ENCODE measurements around the gene NUP93. TPM values are rescaled to one million over a fixed set of nuclear protein-coding genes. Genes with fewer than 3 reads are reported as not detected.

The NUP93 gene
- total and polyA plus RNA-seq, 2 of the 8 experiments (the other 6 are each of a cell fraction or from before 2014, with no cell fraction given), result 147 to 201 TPM

DNA sequence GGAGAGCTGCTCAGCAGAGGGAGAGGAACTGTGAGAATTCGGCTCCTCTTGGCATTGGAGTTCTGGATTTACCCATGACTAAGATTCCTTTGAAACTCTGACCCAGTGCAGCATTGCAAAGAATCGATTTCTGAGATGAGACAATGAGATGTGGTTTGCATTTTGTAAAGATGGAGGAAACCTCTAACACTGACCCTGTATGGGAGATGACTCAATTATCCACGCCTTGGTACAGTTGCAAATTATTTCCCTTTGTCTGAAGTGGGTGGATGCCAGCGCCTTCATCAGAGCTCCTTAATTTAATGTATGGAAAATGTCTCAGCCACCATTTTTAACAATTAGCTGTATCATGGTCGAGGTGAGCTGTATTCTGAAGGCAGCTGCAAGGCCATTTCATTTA lies 53.4 kb downstream of the NUP93 start:
- no peak overlapping the region; a peak in 1 of 7 replicates for H3K9ac ChIP-seq (replicated peaks in 1 of 4; ENCODE audit: extremely low read depth in 1 of 4, low read depth in 3 of 4, low read length in 3 of 4)
- H3K4me1 ChIP-seq (replicated peaks in 1 of 4; ENCODE audit: control insufficient read depth in 3 of 4, insufficient read depth in 4 of 4, low read length in 3 of 4), result peaks cover 12 to 37% (median 31%) of the 10 kb centered on the region in 4 experiments
- peaks cover 6% of the 10 kb centered on the region for H3K79me1 ChIP-seq (ENCODE audit: low read depth, low read length)
- peaks cover 0 to 63% of the 10 kb centered on the region in 2 experiments; a peak in 3 of 4 replicates for H3K79me2 ChIP-seq (ENCODE audit: control insufficient read depth in 1 of 2, insufficient read depth in 2 of 2, low read length in 2 of 2)
- DNase-seq (ENCODE audit: low read depth in 1 of 2, low spot score in 2 of 2) (no peak), FAIRE-seq (no peak)
- no peak overlapping the region for H4K91ac ChIP-seq (replicated peaks; ENCODE audit: insufficient read length, low read length)
- POLR2A ChIA-PET (ENCODE audit: partially characterized antibody), result interaction anchor here (0.9 kb wide), 1 partner anchor 9 kb away, joined by 4 read pairs; no protein-coding TSS in a partner anchor
- H3K27me3 ChIP-seq (replicated peaks in 1 of 4; ENCODE audit: control insufficient read depth in 3 of 4, extremely low read depth in 1 of 4, insufficient read depth in 3 of 4, low read length in 3 of 4), result no peaks in the 10 kb centered on the region
- H3K36me3 ChIP-seq (ENCODE audit: control insufficient read depth in 2 of 4, insufficient read depth in 4 of 4, low read length in 3 of 4), result no peaks in the 10 kb centered on the region
- TF ChIP-seq, protein P1, sequence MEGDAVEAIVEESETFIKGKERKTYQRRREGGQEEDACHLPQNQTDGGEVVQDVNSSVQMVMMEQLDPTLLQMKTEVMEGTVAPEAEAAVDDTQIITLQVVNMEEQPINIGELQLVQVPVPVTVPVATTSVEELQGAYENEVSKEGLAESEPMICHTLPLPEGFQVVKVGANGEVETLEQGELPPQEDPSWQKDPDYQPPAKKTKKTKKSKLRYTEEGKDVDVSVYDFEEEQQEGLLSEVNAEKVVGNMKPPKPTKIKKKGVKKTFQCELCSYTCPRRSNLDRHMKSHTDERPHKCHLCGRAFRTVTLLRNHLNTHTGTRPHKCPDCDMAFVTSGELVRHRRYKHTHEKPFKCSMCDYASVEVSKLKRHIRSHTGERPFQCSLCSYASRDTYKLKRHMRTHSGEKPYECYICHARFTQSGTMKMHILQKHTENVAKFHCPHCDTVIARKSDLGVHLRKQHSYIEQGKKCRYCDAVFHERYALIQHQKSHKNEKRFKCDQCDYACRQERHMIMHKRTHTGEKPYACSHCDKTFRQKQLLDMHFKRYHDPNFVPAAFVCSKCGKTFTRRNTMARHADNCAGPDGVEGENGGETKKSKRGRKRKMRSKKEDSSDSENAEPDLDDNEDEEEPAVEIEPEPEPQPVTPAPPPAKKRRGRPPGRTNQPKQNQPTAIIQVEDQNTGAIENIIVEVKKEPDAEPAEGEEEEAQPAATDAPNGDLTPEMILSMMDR (IDR thresholded peaks at IDR 0.05; ENCODE audit: control extremely low read depth in 1 of 3, insufficient read depth in 1 of 3, low read depth in 1 of 3, low read length in 3 of 3), result no peak
- TF ChIP-seq, protein P2, sequence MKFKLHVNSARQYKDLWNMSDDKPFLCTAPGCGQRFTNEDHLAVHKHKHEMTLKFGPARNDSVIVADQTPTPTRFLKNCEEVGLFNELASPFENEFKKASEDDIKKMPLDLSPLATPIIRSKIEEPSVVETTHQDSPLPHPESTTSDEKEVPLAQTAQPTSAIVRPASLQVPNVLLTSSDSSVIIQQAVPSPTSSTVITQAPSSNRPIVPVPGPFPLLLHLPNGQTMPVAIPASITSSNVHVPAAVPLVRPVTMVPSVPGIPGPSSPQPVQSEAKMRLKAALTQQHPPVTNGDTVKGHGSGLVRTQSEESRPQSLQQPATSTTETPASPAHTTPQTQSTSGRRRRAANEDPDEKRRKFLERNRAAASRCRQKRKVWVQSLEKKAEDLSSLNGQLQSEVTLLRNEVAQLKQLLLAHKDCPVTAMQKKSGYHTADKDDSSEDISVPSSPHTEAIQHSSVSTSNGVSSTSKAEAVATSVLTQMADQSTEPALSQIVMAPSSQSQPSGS (IDR thresholded peaks at IDR 0.05; ENCODE audit: low read length), result no peak
- H3K27ac ChIP-seq (ENCODE audit: low read depth, low read length), result no peak overlapping the region
- H2BK5ac ChIP-seq (ENCODE audit: low read depth, low read length), result no peak overlapping the region
- CTCF ChIA-PET (ENCODE audit: partially characterized antibody), result interaction anchor here (1.2 kb wide), 1 partner anchor 10 kb away, joined by 6 read pairs; no protein-coding TSS in a partner anchor
- H3K4me3 ChIP-seq (ENCODE audit: extremely low read depth in 1 of 4, insufficient read depth in 2 of 4, low read depth in 3 of 4, low read length in 4 of 4), result no peak overlapping the region
- no peak overlapping the region for H2AK5ac ChIP-seq (ENCODE audit: low read depth, low read length)
- no peak overlapping the region for H3K18ac ChIP-seq (ENCODE audit: extremely low read depth, low read length)
- H2BK20ac ChIP-seq (ENCODE audit: low read length), result no peak overlapping the region
- WGBS, 2 experiments (ENCODE audit: extremely low coverage in 1 of 2, insufficient coverage in 1 of 2, insufficient read length in 1 of 2, insufficient replicate concordance in 2 of 2, low coverage in 1 of 2, low lambda C conversion rate in 2 of 2, missing lambda C conversion rate in 1 of 2), result 80% methylated on average over 5 of the region's 5 CpGs; no CpG with 5 or more reads in 1 of the 2 experiments
- H4K20me1 ChIP-seq (replicated peaks in 1 of 2; ENCODE audit: control insufficient read depth in 1 of 2, insufficient read depth in 2 of 2, low read length in 2 of 2), result peaks cover 3 to 10% of the 10 kb centered on the region in 2 experiments
- H3K56ac ChIP-seq (replicated peaks; ENCODE audit: insufficient read length, low read depth, low read length), result no peak overlapping the region
- no peak overlapping the region for H2BK12ac ChIP-seq (ENCODE audit: low read depth, low read length)
- H4K8ac ChIP-seq (ENCODE audit: extremely low read depth, insufficient read depth, low read length), result no peak overlapping the region
- no peak overlapping the region for H3K4me2 ChIP-seq (ENCODE audit: insufficient read depth in 1 of 2, low read depth in 2 of 2, low read length in 2 of 2)
- no peak overlapping the region for H2BK120ac ChIP-seq (replicated peaks; ENCODE audit: low read depth, low read length)
- H3K14ac ChIP-seq (ENCODE audit: insufficient read length), result no peak overlapping the region
- no peak overlapping the region for H2BK15ac ChIP-seq (ENCODE audit: low read length)
- no peak overlapping the region for H3K23ac ChIP-seq (ENCODE audit: insufficient read length)
- no peak overlapping the region for H3K4ac ChIP-seq (replicated peaks; ENCODE audit: insufficient read length, low read depth, low read length)
- H4K5ac ChIP-seq (ENCODE audit: insufficient read length, low read depth, low read length), result no peak overlapping the region
- no peaks in the 10 kb centered on the region for H3K23me2 ChIP-seq (ENCODE audit: low read depth, low read length)
- no peaks in the 10 kb centered on the region for H3K9me3 ChIP-seq (ENCODE audit: insufficient read depth in 2 of 2, low read depth in 1 of 2, low read length in 1 of 2)
- no peak overlapping the region for H2AFZ ChIP-seq (ENCODE audit: low read length)

Data from H1 (cell line).